ENCODE data around the gene DCTD.

DNA sequence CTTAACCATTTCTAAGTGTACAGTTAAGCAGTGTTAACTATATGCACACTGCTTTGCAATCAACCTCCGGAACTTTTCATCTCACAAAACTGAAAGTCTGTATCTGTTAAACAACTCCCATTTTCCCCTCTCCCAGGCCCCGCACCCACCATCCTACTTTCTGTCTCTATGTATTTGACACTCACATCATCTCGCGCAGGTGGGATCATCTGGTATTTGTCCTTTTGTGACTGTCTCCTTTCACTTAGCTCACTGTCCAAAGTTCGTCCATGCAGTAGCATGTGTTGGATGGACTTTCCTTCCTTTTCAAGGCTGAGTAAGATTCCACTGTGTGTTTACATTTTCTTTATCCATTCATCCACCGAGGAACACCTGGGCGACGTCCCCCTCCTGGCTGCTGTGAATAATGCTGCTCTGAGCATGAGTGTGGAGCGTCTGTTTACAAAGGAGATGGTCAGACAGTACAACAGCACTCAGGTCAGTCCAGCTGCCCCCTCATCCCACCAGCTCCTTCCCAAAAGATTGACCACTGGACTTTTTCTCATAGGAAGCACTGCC lies 39.8 kb downstream of the DCTD start:
- TF ChIP-seq CTCF (IDR thresholded peaks at IDR 0.05) (peak; percentile 14), EZH2 (IDR thresholded peaks at IDR 0.05) (no peak), EZH2phosphoT487 (IDR thresholded peaks at IDR 0.05) (no peak)
